GM19043 (cell line): ENCODE data around the gene TECR.

Experiments used
- ATAC-seq: cut with Tn5 transposase; IDR thresholded peaks from one replicate; pipeline ENCODE4 v1.9.1; 2021; ENCODE audit warnings: low read depth; ENCODE audit not compliant: unreplicated experiment

Gene TECR

GRCh38 chr19:14507704-14508542 lies 21.5 kb upstream of the TECR start:
- ATAC-seq: no peak

DNA sequence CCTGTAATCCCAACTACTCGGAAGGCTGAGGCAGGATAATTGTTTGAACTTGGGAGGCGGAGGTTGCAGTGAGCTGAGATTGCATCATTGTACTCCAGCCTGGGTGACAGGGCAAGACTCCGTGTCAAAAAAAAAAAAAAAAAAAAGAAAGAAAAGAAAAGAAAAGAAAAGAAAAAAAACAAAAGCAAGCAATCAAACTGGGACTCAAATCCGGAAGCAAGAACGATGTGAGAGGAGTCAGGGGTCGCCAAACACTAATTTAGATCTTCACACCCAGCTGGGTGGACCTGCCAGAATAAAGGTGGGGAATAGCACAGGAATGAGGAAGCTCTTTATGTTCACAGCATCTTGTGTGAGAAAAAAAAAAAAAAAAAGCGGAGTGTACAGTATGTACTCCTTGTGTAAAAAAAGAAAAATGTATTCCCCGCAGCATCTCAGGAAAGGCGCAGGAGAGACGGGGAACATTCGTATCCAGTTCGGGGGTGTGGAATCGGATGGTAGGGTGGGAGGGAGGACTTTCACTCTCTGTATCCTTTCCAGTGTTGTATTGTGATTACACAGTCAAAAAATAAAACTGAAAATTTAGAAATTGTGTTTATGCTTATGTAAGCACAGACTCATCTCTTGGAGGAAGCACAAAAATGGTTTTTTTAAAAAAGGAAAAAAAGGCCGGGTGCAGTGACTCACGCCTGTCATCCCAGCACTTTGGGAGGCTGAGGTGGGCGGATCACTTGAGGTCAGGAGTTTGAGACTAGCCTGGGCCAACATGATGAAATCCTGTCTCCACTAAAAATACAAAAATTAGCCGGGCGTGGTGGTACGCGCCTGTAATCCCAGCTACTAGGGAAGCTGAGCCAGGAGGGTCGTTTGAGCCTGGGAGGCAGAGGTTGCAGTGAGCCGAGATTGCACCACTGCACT lies 18.8 kb upstream of the TECR start:
- no peak for ATAC-seq

DNA sequence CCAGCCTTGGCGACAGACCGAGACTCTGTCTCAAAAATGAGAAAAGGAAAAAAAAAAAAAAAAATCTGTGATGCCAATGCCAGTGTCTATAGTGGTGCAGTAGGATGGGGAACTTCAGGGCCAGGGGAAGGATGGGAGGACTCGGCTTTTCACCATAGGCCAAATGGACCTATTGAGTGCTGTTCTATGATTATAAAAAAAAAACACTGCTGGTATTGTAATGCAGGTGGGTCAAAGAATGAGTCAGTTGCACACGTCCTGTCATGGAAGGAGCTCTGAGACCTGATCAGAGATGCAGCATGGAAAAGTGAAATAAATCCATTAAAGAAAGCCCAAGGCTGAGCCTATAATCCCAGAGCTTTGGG lies 18.2 kb upstream of the TECR start:
- ATAC-seq: no peak

DNA sequence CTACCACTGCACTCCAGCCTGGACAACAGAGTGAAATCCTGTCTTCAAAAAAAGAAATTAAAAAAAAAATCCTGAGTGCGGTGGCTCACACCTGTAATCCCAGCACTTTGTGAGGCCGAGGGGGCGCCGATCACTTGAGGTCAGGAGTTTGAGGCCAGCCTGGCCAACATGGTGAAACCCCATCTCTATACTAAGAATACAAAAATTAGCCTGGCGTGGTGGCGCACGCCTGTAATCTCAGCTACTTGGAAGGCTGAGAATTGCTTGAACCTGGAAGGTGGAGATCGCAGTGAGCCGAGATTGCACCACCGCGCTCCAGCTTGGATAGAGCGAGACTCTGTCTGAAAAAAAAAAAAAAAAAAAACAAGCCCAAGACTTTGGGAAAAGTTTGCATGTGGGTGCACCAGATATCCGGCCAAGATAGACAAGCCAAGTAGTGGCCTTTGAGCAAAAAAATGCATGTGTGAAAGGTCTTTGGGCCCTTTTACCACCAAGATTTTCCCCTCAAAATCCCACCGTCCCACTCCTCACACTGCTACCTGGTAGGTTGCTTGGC lies 16.9 kb upstream of the TECR start:
- ATAC-seq: no peak

GRCh38 chr19:14514215-14514863 lies 15.1 kb upstream of the TECR start:
- no peak for ATAC-seq

DNA sequence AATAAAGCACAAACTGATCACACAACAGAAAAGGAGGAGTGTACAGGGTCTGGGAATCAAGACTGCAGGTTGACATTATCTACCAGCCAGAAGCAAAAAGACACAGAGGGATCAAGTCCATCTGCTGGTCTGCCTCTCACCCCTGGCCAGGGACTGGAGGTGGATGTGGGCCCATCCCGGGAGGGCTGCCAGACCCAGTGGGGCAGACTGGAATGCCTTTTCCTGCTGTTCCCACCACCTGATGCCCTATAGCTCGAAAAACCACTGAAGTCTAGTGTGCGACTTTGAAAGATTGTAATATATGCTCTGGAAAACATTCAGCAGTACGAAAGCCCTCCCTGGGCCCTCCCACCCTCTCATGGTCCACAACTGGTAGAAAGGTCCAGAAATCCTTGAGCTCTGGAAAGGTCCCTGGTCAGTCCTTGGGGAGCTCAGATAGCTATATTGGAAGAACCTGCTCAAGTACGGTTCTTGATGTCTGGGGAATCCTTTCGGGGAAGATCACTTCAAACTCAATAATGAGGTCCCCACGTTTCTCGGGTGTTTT lies 13.8 kb upstream of the TECR start:
- ATAC-seq: no peak

DNA sequence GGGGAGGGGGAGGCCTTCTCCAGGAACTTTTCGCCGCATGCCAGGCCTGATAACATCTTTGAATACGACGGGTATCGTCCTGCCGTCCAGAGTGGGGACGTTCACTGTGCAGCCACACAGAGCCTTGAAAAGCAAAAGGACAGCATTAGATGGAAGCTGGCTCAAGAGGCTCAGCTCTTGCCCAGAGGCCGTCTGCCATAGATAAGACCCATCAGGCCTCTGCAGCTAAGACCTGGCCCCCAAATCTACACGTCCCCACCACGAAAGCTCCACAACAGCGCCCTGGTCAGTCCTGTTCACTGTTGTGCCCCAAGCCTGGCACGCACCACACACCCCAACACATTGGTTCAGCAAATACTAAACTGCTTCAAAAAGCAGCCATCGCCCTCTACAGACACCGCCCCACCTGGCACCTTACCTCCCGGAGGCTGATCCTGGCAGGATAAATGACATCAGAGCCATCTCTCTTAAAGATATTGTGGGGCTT lies 13.3 kb upstream of the TECR start:
- no peak for ATAC-seq

DNA sequence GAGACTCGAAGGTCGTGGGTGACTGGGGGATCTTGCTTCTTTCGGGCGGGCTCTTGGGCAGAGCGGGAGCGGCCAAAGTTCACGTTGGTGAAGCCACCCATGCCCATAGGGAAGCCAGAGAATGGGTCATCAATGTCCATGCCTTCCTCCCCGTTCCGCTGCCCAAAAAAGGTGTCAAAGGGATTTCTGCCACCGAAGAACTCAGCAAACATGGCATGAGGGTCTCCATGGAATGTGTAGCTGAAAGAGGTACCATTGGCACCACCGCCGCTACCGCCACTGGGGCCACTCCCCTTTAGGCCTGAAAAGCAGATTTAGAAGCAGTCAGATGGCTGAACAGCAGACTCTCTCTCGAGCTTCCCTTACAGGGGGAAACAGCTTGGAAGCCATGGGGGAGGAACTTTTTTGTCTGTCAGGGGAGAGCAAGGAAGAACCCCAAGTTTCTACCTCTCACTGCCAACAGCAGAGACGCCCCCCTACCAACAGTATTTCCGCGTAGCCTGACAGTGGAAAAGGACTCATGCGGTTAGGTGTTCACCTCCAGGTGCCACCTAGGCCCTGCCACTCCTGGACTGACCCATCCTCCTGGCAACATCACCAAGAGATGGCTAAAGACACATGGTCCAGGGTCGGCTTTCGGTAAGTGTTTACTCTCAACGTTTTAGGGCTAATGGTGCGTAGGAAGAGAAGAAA lies 12.5 kb upstream of the TECR start:
- no peak for ATAC-seq

DNA sequence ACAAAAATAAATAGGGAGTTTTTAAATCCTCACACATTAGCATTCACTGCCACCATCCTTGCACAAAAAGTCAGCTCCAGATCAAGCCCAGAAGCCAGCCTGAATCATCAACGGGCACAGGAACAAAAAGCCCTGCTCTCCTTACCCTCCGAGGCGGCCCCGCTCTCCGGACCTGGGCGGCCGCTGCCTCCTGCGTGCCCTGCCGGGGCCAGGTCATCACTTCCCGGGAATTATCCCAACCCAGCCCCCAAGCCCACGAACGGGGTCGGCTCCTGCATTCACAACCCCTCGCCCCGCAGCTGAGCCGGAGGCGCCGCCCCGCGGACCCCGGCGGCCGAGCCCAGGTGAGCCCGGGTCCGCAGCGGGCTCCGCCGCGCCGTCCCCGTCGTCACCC lies 12.0 kb upstream of the TECR start:
- no peak for ATAC-seq

DNA sequence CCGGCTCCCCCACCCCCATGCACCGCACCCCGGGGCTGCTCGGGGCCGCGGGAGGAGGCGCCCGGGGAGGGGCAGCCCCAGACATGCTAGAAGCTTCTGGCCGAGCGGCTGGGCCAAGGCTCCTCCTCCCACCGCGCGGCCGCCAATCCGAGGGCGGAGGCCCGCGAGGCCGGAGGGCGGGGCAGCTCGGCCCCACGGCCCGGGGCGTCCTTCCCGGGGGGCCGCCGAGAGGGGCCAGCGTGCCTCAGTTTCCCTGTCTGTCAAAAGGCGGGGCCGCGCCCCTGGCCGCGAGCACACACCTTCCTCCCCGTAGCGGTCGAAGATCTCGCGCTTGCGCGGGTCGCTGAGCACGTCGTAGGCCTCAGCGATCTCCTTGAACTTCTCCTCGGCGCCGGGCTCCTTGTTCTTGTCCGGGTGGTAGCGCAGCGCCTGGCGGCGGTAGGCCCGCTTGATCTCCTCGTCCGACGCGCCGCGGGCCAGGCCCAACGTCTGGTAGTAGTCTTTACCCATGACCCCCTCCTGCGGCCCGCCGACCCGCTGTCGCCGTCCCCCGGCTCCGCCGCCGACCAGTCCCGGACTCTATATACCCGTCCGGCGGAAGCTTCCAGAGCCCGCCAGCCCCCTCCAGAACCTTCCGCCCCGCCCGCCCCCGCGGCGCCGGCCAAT lies 11.4 kb upstream of the TECR start, which contains the start of gene DNAJB1:
Gene DNAJB1 (minus strand): TSS at position 558 of the 666 bp plus-strand sequence. CDS start 48 bp downstream, at position 510.
- peak; percentile 50 for ATAC-seq

- ATAC-seq: no peak
Observed at GRCh38 chr19:14519245-14519859, 10.0 kb upstream of the TECR start.

DNA sequence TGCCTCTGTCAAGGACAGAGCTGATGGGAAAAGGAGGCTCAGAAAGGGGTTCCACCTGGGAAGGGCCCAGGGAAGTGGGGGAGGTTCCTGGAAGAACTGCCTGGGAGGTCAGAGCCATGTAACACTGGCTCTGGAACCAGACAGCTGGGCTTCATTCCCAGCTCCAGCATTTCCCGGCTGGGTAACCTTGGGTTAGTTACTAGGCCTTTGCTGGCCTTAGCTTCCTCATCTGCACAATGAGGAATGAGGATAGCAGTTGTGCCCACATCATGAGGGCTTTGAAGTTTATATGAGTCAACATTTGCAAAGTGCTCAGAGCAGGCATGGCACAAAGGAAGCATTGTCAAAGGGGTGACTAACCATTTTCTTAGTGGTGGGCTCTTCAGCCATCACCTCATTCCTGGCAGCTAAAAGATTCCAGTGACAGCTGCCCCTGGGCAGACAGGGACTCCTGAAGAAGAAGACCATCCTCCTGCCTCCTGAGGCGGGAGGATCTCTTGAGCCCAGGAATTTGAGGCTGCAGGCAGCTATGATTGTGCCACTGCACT lies 9.5 kb upstream of the TECR start:
- no peak for ATAC-seq

- ATAC-seq: no peak
Observed at GRCh38 chr19:14520543-14520942, 8.9 kb upstream of the TECR start.

GRCh38 chr19:14525729-14526128 lies 3.7 kb upstream of the TECR start:
- no peak for ATAC-seq

GRCh38 chr19:14526423-14526822 lies 3.0 kb upstream of the TECR start:
- no peak for ATAC-seq

DNA sequence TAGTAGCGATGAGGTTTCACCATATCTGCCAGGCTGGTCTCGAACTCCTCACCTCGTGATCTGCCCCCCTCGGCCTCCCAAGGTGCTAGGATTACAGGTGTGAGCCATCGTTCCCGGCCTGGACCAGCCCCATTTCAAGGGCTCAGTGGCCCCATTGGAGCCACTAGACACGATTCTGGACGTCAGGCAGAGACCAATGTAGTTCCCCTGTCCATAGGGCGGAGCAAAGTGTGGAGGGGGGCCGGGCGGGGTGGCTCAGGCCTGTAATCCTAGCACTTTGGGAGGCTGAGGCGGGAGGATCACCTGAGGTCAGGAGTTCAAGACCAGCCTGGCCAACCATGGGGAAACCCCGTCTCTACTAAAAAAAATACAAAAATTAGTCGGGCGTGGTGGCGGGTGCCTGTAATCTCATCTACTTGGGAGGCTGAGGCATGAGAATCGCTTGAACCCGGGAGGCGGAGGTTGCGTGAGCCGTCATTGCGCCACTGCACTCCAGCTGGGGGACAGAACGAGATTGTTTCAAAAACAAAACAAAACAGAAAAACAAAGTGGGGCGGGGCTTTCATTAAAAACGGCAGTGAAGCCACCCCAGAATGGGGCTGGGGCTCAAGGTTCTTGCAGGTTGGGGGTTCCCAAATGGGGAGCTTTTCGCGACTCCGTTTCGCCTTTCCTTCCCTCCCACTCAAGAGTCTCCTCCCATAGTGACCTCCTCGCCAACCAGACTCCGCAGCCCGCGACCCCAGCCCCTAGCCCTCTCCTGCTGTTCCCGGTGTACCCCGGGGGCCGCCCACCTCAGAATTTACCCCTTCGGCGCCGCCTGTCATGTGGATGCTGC lies 758 bp upstream of the TECR start:
- ATAC-seq: no peak

- no peak for ATAC-seq
Observed at GRCh38 chr19:14530005-14530348, 583 bp downstream of the TECR start.

DNA sequence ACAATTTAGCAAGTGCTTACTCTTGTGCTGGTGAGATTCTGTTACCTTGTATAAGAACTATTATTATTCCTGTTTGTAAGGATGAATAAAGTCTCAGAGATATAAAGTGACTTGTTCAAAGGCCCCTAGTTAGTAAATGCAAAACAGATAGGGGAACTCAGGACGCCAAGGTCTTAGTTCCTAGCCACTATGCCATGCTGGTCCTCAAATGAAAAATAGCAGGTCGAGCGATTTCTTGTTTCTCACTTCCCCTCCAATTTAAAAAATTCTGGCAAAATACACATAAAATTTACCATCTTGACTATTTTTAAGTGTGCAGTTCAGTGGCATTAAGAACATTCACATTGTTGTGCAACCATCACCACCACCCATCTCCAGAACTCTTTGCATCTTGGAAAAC lies 1.1 kb downstream of the TECR start:
- ATAC-seq: no peak
